K562 (cell line): Measurements from ENCODE around the gene LCE1E. TPM values are rescaled to one million over a fixed set of nuclear protein-coding genes. Genes with fewer than 3 reads are reported as not detected.

Experiments used
- ATAC-seq: fragments of 200-7000 bp; cut with Tn5 transposase; 3 replicates; pipeline ENCODE4 v1.9.1; 2020; ENCODE audit warnings: moderate library complexity
- BruUV-seq: library from RNA; stranded (reverse); fragments of 400-500 nt; replicated peaks from 2 replicates; lab custom pipeline; 2021; lab: Mats Ljungman, UMichigan
- CTCF ChIA-PET: fragments of 300-600 bp; formaldehyde crosslinking; extraction: SDS; loops from one replicate; lab custom pipeline; 2021; ENCODE audit warnings: low intra/inter-chr PET ratio; lab: Yijun Ruan, JAX
- POLR2A ChIA-PET: fragments of 300-600, 350-650 bp; sonication (Branson Sonifier 250); formaldehyde crosslinking; extraction: SDS; loops from one replicate; lab custom pipeline; 2021; ENCODE audit warnings: antibody characterized with exemption, inconsistent platforms; lab: Yijun Ruan, JAX
- DNase-seq, 4 experiments: peaks; one replicate each; pipeline versions ENCODE4 v3.0.0 to v3.0.0-alpha.2; 2011 to 2018; ENCODE audit warnings: low spot score in 3 of 4, mixed read lengths in 3 of 4; ENCODE audit errors: extremely low read depth in 1 of 4
- FAIRE-seq: peaks from 2 replicates; lab custom pipeline; 2011; peaks lifted over from hg19 to GRCh38; lab: Jason Lieb, UNC
- H2AFZ ChIP-seq: 2 replicates; pipeline ENCODE4 v1.6.0; 2011; ENCODE audit warnings: low read depth, low read length, control low read depth, inconsistent platforms
- H3K27ac ChIP-seq: fragments of 200-600 bp; 3 replicates; pipeline ENCODE4 v1.8.0; 2011; ENCODE audit warnings: low read depth, mild to moderate bottlenecking, control low read depth, inconsistent platforms, low read length, moderate library complexity, mixed read lengths; ENCODE audit errors: extremely low read depth
- H3K27me3 ChIP-seq, 2 experiments: fragments of 300-600 bp in 1 of 2; 2 replicates in 1 of 2; 3 replicates in 1 of 2; pipeline versions ENCODE4 v1.6.0 to v1.8.0; 2011; ENCODE audit warnings: inconsistent platforms in 2 of 2, low read length in 2 of 2, mild to moderate bottlenecking in 1 of 2, mixed read lengths in 1 of 2, moderate library complexity in 1 of 2; ENCODE audit not compliant: control insufficient read depth in 2 of 2, insufficient read depth in 2 of 2
- H3K36me3 ChIP-seq: fragments of 300-600 bp; 3 replicates; pipeline ENCODE4 v1.8.0; 2011; ENCODE audit warnings: mild to moderate bottlenecking, low read length, inconsistent platforms; ENCODE audit not compliant: control insufficient read depth, insufficient read depth
- H3K4me1 ChIP-seq, 2 experiments: fragments of 200-600 bp in 1 of 2; replicated peaks in 1 of 2; 2 replicates in 1 of 2; 3 replicates in 1 of 2; pipeline versions ENCODE4 v1.5.1 to v1.8.0; 2011; ENCODE audit warnings: inconsistent platforms in 2 of 2, low read length in 2 of 2, mild to moderate bottlenecking in 1 of 2, mixed read lengths in 1 of 2, moderate library complexity in 1 of 2; ENCODE audit not compliant: control insufficient read depth in 2 of 2, insufficient read depth in 2 of 2
- H3K4me2 ChIP-seq: 2 replicates; pipeline ENCODE4 v1.6.1; 2011; ENCODE audit warnings: low read length, control low read depth, inconsistent platforms, mixed read lengths; ENCODE audit not compliant: insufficient read depth
- H3K4me3 ChIP-seq: fragments of 200-600 bp; sonication (generic), shearing (Covaris generic); 2 replicates; pipeline ENCODE4 v1.5.1; 2016; ENCODE audit warnings: control low read depth, inconsistent platforms
- H3K79me2 ChIP-seq: fragments of 200-600 bp; 3 replicates; pipeline ENCODE4 v1.8.0; 2011; ENCODE audit warnings: low read length, inconsistent platforms; ENCODE audit not compliant: control insufficient read depth, insufficient read depth
- H3K9ac ChIP-seq, 2 experiments: 2 replicates each; pipeline versions ENCODE4 v1.6.0 to v1.6.1; 2011; ENCODE audit warnings: low read depth in 2 of 2, low read length in 2 of 2, control low read depth in 1 of 2, inconsistent platforms in 1 of 2, mild to moderate bottlenecking in 1 of 2, mixed read lengths in 1 of 2; ENCODE audit not compliant: insufficient read depth in 1 of 2
- H3K9me1 ChIP-seq: one replicate; pipeline ENCODE4 v1.6.0; 2011; ENCODE audit warnings: inconsistent platforms, mild to moderate bottlenecking, low read length, moderate library complexity; ENCODE audit not compliant: control insufficient read depth, insufficient read depth
- H3K9me3 ChIP-seq: replicated peaks from 2 replicates; pipeline ENCODE4 v1.5.1; 2011; ENCODE audit warnings: low read depth, low read length, inconsistent platforms; ENCODE audit not compliant: control insufficient read depth, insufficient read depth
- H4K20me1 ChIP-seq: replicated peaks from 2 replicates; pipeline ENCODE4 v1.6.1; 2011; ENCODE audit warnings: low read length, inconsistent platforms, mixed read lengths; ENCODE audit not compliant: control insufficient read depth, insufficient read depth
- POLR3G ChIP-seq: IDR thresholded peaks from 2 replicates; pipeline ENCODE4 v1.6.1; 2011; ENCODE audit not compliant: insufficient read length, insufficient replicate concordance; ENCODE audit errors: extremely low read depth
- ZNF174 ChIP-seq: fragments of 250-450 bp; sonication (Bioruptor Pico); IDR thresholded peaks from 2 replicates; pipeline ENCODE4 v1.4.0; 2020; ENCODE audit warnings: mild to moderate bottlenecking
- ZNF639 ChIP-seq, 2 experiments: fragments of 200-800 bp in 1 of 2; sonication (Bioruptor generic) in 1 of 2; sonication (generic) in 1 of 2; formaldehyde crosslinking in 1 of 2; IDR thresholded peaks in 1 of 2; conservative IDR thresholded peaks in 1 of 2; 2 replicates each; pipeline versions ENCODE4 v1.5.0 to v1.6.1; 2016 to 2020; ENCODE audit warnings: missing compliant biosample characterization in 1 of 2, missing genetic modification characterization in 1 of 2, missing genetic modification reagents in 1 of 2
- WGBS: fragments of 100-300 bp; shearing (Covaris generic); methylation state at CpG from one replicate; pipeline ENCODE4 v1.1.6; 2016; ENCODE audit warnings: low coverage, mixed read lengths; ENCODE audit not compliant: insufficient coverage; ENCODE audit errors: missing lambda C conversion rate; 5-methylcytosine and 5-hydroxymethylcytosine counted together
- in situ Hi-C: fragments of 300-500 bp; cut with MboI; formaldehyde crosslinking; loops from 4 replicates; pipeline ENCODE4 v1.15.0; 2018; ENCODE audit warnings: inconsistent platforms, mixed read lengths
- intact Hi-C: fragments of 100-400 bp; cut with micrococcal nuclease; formaldehyde crosslinking; loops from 2 replicates; pipeline ENCODE4 v1.14.2; 2022
- polyA plus RNA-seq, 8 experiments: library from polyadenylated mRNA; depleted of rRNA in 4 of 8; stranded (reverse) in 5 of 8; unstranded in 3 of 8; fragments of >200 nt; fragmentation: Nextera tagmentation in 2 of 8; fragmentation: Illumina TruSeq in 1 of 8; extraction: Ambion mirVana in 2 of 8; extraction: Trizol in 1 of 8; gene quantifications; 2 replicates each; pipeline versions ENCODE4 v1.2.1 to v1.2.3, GENCODE V29; 2011 to 2014; ENCODE audit warnings: inconsistent platforms in 1 of 8, missing spikeins in 1 of 8
- total RNA-seq, 7 experiments: library from RNA; depleted of rRNA in 6 of 7; stranded (reverse); fragments of >200 nt in 6 of 7; fragmentation: Illumina TruSeq in 2 of 7; extraction: Trizol in 2 of 7; gene quantifications; 2 replicates each; pipeline versions ENCODE4 v1.2.1 to v1.2.3, GENCODE V29; 2011 to 2021; ENCODE audit warnings: low replicate concordance in 1 of 7
- TF ChIP-seq, protein P1 (sequence below): fragments of 450-650 bp; IDR thresholded peaks from 2 replicates; pipeline ENCODE4 v1.6.1; 2016; ENCODE audit warnings: borderline replicate concordance

Gene LCE1E
- total and polyA plus RNA-seq, 9 of the 15 experiments (the other 6 are each of a cell fraction or from before 2014, with no cell fraction given), result not detected

- Histone ChIP-seq H2AFZ (no peak overlapping the region), H3K4me3 (no peak overlapping the region), H3K27me3 (no peaks in the 10 kb centered on the region), H3K79me2 (no peaks in the 10 kb centered on the region), H3K9me3 (no peaks in the 10 kb centered on the region), H4K20me1 (no peaks in the 10 kb centered on the region), H3K9ac (no peak overlapping the region), H3K4me1 (no peaks in the 10 kb centered on the region), H3K36me3 (no peaks in the 10 kb centered on the region), H3K27ac (no peak overlapping the region), H3K4me2 (no peak overlapping the region), H3K9me1 (no peaks in the 10 kb centered on the region)
- ATAC-seq (no peak), DNase-seq (no peak), FAIRE-seq (no peak)
- in situ Hi-C loops, result no loop called here
- POLR2A ChIA-PET, result interaction anchor here (0.8 kb wide), 1 partner anchor 22 kb away, joined by 3 read pairs; no protein-coding TSS in a partner anchor
- CTCF ChIA-PET, result no interaction called here
- 0% methylated on average over 4 of the region's 4 CpGs for WGBS
- intact Hi-C loops, result no loop called here
- TF ChIP-seq POLR3G (no peak), ZNF639 (CRISPR knock-in tag; conservative IDR thresholded peaks at IDR 0.05 in 1 of 2, IDR thresholded peaks at IDR 0.05 in 1 of 2) (no peak), ZNF174 (CRISPR knock-in tag) (no peak)
- TF ChIP-seq, protein P1, sequence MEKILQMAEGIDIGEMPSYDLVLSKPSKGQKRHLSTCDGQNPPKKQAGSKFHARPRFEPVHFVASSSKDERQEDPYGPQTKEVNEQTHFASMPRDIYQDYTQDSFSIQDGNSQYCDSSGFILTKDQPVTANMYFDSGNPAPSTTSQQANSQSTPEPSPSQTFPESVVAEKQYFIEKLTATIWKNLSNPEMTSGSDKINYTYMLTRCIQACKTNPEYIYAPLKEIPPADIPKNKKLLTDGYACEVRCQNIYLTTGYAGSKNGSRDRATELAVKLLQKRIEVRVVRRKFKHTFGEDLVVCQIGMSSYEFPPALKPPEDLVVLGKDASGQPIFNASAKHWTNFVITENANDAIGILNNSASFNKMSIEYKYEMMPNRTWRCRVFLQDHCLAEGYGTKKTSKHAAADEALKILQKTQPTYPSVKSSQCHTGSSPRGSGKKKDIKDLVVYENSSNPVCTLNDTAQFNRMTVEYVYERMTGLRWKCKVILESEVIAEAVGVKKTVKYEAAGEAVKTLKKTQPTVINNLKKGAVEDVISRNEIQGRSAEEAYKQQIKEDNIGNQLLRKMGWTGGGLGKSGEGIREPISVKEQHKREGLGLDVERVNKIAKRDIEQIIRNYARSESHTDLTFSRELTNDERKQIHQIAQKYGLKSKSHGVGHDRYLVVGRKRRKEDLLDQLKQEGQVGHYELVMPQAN, result no peak
- BruUV-seq, result no TSS peak
These were observed 9.6 kb downstream of the LCE1E start for GRCh38 chr1:152795686-152796085.
